ENCODE measurements around the gene ZFAND2A.
"Not testable (repeated sequence)": the region's sequence is repeated elsewhere in the genome, so short reads cannot be mapped to it uniquely, and the experiment has no call there.

ZFAND2A gene

DNA sequence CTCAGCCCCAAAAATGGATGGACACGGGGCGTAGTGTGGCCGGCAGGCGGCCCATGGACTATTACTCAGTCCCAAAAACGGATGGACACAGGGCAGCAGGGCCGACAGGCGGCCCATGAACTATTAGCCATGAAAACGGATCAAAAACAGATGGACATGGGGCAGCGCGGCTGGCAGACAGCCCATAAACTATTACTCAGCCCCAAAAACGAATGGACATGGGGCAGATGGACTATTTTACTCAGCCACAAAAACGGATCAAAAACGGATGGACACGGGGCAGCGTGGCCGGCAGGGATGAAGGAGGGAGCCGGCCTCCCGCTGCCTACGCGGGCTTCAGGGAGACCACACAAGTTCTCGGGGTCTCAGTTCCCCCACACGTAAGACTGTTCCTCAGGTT is 39.2 kb downstream of the ZFAND2A start:
- ChIA-PET CTCF (no interaction called here), POLR2A (ENCODE audit: low non-redundant PET) (no interaction called here)
- TF ChIP-seq, protein P1, sequence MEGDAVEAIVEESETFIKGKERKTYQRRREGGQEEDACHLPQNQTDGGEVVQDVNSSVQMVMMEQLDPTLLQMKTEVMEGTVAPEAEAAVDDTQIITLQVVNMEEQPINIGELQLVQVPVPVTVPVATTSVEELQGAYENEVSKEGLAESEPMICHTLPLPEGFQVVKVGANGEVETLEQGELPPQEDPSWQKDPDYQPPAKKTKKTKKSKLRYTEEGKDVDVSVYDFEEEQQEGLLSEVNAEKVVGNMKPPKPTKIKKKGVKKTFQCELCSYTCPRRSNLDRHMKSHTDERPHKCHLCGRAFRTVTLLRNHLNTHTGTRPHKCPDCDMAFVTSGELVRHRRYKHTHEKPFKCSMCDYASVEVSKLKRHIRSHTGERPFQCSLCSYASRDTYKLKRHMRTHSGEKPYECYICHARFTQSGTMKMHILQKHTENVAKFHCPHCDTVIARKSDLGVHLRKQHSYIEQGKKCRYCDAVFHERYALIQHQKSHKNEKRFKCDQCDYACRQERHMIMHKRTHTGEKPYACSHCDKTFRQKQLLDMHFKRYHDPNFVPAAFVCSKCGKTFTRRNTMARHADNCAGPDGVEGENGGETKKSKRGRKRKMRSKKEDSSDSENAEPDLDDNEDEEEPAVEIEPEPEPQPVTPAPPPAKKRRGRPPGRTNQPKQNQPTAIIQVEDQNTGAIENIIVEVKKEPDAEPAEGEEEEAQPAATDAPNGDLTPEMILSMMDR (conservative IDR thresholded peaks at IDR 0.05; ENCODE audit: low read depth) = no peak
- no peak for DNase-seq (ENCODE audit: low spot score)
- H3K27ac ChIP-seq = no peak overlapping the region

DNA sequence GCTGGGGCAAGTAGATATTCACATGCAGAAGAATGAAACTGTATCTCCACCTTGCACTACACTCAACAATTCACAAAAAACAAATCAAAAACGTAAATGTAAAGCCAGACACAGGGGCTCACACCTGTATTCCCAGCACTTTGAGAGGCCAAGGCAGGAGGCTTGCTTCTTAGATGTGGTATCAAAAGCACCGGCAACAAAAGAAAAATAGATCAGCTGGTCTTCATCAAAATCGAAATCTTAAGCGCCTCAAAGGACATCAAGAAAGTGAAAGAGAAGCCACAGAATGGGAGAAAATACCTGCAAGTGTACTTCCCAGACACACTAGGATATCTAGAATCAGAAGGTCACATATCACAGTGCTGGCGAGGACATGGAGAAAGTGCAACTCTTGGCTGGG is 40.8 kb downstream of the ZFAND2A start:
- POLR2A ChIA-PET (ENCODE audit: low non-redundant PET) = no interaction called here
- TF ChIP-seq, protein P1 (conservative IDR thresholded peaks at IDR 0.05; ENCODE audit: low read depth) = no peak
- H3K27ac ChIP-seq = no peak overlapping the region
- DNase-seq (ENCODE audit: low spot score) = no peak
- CTCF ChIA-PET = no interaction called here

DNA sequence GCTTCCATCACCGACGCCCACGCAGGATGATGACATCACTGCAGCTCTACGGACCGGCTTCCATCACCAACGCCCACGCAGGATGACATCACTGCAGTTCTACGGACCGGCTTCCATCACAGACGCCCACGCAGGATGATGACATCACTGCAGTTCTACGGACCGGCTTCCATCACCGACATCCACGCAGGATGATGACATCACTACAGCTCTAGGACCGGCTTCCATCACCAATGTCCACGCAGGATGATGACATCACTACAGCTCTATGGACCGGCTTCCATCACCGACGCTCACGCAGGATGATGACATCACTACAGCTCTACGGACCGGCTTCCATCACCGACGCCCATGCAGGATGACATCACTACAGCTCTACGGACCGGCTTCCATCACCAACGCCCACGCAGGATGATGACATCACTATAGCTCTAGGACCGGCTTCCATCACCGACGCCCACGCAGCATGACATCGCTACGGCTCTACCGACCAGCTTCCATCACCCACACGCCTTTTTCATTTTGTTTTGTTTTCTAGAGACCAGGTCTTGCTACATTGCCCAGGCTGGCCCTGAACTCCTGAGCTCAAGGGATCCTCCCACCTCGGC is 42.6 kb downstream of the ZFAND2A start:
- no peak overlapping the region for H3K27ac ChIP-seq
- CTCF ChIA-PET = interaction anchor here (0.6 kb wide), 1 partner anchor 1745 kb away, joined by 3 read pairs; no protein-coding TSS in a partner anchor
- POLR2A ChIA-PET (ENCODE audit: low non-redundant PET) = no interaction called here
- TF ChIP-seq, protein P1 (conservative IDR thresholded peaks at IDR 0.05; ENCODE audit: low read depth) = no peak
- no peak for DNase-seq (ENCODE audit: low spot score)

DNA sequence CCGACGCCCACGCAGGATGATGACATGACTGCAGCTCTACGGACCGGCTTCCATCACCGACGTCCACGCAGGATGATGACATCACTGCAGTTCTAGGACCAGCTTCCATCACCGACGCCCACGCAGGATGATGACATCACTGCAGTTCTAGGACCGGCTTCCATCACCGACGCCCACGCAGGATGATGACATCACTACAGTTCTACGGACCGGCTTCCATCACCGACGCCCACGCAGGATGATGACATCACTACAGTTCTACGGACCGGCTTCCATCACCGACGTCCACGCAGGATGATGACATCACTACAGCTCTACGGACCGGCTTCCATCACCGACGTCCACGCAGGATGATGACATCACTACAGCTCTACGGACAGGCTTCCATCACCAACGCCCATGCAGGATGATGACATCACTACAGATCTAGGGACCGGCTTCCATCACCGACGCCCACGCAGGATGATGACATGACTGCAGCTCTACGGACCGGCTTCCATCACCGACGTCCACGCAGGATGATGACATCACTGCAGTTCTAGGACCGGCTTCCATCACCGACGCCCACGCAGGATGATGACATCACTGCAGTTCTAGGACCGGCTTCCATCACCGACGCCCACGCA is 43.5 kb downstream of the ZFAND2A start:
- POLR2A ChIA-PET (ENCODE audit: low non-redundant PET); CTCF ChIA-PET; DNase-seq (ENCODE audit: low spot score); H3K27ac ChIP-seq: not testable (repeated sequence)

DNA sequence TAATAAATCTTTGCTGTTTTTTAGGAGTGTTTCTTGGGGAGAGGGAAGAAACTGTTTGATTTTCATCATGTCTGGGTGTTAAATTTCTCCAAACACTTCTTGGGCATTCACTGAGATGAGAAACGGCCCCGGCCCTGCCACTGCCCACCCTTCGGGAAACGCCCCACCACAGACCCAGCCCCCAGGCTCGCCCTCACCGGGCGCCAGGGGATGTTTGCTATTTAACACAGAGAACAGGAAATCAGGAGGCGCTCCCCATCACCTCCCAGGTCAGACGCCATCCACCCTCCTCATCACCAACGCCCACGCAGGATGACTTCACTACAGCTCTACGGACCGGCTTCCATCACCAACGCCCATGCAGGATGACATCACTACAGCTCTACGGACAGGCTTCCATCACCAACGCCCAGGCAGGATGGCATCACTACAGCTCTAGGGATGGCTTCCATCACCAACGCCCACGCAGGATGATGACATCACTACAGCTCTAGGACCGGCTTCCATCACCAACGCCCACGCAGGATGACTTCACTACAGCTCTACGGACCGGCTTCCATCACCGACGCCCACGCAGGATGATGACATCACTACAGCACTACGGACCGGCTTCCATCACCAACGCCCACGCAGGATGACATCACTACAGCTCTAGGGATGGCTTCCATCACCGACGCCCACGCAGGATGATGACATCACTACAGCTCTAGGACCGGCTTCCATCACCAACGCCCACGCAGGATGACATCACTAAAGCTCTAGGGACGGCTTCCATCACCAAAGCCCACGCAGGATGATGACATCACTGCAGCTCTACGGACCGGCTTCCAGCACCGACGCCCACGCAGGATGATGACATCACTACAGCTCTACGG is 44.6 kb downstream of the ZFAND2A start:
- H3K27ac ChIP-seq; DNase-seq (ENCODE audit: low spot score); POLR2A ChIA-PET (ENCODE audit: low non-redundant PET): not testable (repeated sequence)
- CTCF ChIA-PET = interaction anchor here (0.6 to 0.8 kb wide), 3 partner anchors 11 to 122 kb away, joined by 3 to 5 read pairs (median 3); no protein-coding TSS in a partner anchor

DNA sequence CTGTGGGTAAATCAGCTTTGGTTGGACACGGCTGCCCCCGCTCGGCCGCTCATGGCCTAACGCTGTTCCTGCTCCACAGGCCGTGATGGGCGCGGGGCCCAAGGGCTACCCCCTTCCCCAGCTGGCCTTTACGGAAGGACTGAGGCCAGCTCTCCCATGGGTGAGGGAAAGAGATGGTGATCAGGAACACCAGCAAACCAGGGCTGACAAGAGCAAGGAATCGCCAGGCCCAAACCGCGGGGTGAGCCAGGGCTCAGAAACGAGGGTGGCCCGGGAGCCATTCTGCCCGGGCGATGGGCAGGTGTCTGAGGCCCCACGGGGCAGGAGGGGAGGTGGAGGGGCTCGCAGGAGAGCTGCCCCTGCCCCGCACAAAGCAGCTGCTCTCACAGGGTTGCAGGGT is 45.5 kb downstream of the ZFAND2A start:
- DNase-seq (ENCODE audit: low spot score) = no peak
- H3K27ac ChIP-seq = no peak overlapping the region
- ChIA-PET POLR2A (ENCODE audit: low non-redundant PET) (no interaction called here), CTCF (interaction anchor here (0.8 kb wide), 1 partner anchor 61 kb away, joined by 3 read pairs; no protein-coding TSS in a partner anchor)
- TF ChIP-seq, protein P1 (conservative IDR thresholded peaks at IDR 0.05; ENCODE audit: low read depth) = no peak

DNA sequence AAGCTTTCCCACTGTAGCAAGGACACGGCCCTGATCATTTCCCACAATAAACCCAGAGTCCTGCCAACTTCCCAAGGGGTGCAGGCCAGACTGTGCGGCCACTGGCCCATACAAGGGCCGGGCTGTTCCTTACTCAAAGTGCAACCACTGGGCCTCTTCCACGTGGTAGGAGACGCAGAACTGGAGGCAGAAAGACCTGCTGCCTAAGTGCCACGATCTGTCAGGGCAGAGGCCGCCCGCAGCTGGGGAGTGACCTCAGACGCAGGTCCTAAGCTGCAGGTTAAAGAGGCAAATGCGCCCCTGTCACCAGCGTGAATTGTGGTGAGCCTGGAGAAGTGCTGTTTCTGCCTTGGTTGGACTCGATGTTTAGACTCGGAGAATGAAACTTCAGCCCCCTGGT is 45.9 kb downstream of the ZFAND2A start:
- POLR2A ChIA-PET (ENCODE audit: low non-redundant PET) = no interaction called here
- TF ChIP-seq, protein P1 (conservative IDR thresholded peaks at IDR 0.05; ENCODE audit: low read depth) = no peak
- H3K27ac ChIP-seq = no peak overlapping the region
- DNase-seq (ENCODE audit: low spot score) = no peak
- CTCF ChIA-PET = no interaction called here

All from RWPE1 (cell line).